Transverse colon (tissue), 4 donors: ENCODE results near the gene COLEC11.

Experiments used
- POLR2A ChIP-seq: fragments of 450-650 bp; IDR thresholded peaks from one replicate; pipeline ENCODE4 v1.6.1; 2016; ENCODE audit warnings: antibody characterized with exemption, mild to moderate bottlenecking, moderate library complexity
- POLR2AphosphoS5 ChIP-seq, 3 donors: sonication (generic); formaldehyde crosslinking; IDR thresholded peaks; one replicate each; pipeline ENCODE4 v1.6.1; 2016; ENCODE audit warnings: antibody characterized with exemption in 3 of 3
- TF ChIP-seq, protein P1 (sequence below), 5 experiments: fragments of 200-600 bp in 3 of 5; fragments of 450-650 bp in 2 of 5; sonication (generic) in 3 of 5; IDR thresholded peaks; 1 replicate in 2 of 5; 2 replicates in 3 of 5; pipeline ENCODE4 v1.5.1; 2016 to 2017; ENCODE audit warnings: antibody characterized with exemption in 5 of 5, inconsistent platforms in 3 of 5, mild to moderate bottlenecking in 2 of 5, moderate library complexity in 1 of 5

DNA sequence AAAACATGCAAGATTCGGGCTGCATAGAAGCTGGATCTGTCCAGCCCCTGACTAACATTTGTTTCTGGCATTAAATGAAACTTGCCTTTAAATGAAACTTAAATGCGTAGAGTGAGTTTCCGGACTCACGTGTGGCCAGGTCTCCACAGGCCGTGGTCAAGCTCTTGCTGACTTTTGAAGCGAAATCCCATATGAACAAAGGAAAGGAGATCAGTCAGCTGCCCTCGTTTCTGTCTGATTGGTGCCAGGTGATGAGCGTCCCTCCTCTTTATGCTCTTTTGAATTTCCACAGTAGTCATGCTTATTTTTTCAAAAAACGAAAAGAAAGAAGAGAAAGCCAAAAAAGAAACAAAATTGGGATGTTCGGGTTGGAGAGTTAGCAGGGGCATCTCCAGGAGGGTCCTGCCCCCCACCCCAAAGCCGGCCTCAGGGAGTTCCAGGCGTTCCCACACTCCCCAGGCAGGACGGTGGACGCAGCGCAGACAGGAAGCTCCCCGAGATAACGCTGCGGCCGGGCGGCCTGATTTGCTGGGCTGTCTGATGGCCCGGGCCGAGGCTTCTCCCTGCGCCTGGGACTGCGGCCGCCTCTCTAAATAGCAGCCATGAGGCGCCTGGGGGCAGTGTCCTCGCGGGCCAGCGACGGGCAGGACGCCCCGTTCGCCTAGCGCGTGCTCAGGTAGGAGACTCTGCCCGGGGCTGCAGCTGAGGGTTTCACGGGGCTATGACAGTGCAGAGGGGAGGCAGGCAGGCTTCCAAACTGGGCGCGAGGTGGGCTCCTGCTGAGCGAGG, at the start of gene COLEC11:
- TF ChIP-seq, protein P1, sequence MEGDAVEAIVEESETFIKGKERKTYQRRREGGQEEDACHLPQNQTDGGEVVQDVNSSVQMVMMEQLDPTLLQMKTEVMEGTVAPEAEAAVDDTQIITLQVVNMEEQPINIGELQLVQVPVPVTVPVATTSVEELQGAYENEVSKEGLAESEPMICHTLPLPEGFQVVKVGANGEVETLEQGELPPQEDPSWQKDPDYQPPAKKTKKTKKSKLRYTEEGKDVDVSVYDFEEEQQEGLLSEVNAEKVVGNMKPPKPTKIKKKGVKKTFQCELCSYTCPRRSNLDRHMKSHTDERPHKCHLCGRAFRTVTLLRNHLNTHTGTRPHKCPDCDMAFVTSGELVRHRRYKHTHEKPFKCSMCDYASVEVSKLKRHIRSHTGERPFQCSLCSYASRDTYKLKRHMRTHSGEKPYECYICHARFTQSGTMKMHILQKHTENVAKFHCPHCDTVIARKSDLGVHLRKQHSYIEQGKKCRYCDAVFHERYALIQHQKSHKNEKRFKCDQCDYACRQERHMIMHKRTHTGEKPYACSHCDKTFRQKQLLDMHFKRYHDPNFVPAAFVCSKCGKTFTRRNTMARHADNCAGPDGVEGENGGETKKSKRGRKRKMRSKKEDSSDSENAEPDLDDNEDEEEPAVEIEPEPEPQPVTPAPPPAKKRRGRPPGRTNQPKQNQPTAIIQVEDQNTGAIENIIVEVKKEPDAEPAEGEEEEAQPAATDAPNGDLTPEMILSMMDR (IDR thresholded peaks at IDR 0.05), result no peak
- TF ChIP-seq POLR2AphosphoS5 (IDR thresholded peaks at IDR 0.05), result no peak
- no peak for TF ChIP-seq POLR2A
